Stimulated activated CD4-positive, alpha-beta T cell treated with anti-CD3 and anti-CD28 coated beads, Interleukin-4, amount 100 ng/mL, for 24 hours (primary cell): ENCODE results near the gene NR5A2.

Source experiments
- DNase-seq: peaks from one replicate; pipeline ENCODE4 v3.0.0-alpha.2; 2020

NR5A2 gene

GRCh38 chr1:200027264-200027823 is at the start of gene NR5A2:
NR5A2 (plus strand) TSS chr1:200027710; CDS start chr1:200027848, 138 bp downstream.
- no peak for DNase-seq

GRCh38 chr1:199978408-199978940 is 49.0 kb upstream of the NR5A2 start:
- DNase-seq, result no peak

GRCh38 chr1:199979071-199979470 is 48.4 kb upstream of the NR5A2 start:
- no peak for DNase-seq

GRCh38 chr1:199981584-199981983 is 45.9 kb upstream of the NR5A2 start:
- no peak for DNase-seq

- DNase-seq, result no peak
These were observed 44.9 kb upstream of the NR5A2 start for GRCh38 chr1:199982606-199983005.

GRCh38 chr1:199983531-199983930 is 44.0 kb upstream of the NR5A2 start:
- DNase-seq, result no peak

- no peak for DNase-seq
These were observed 32.3 kb upstream of the NR5A2 start for GRCh38 chr1:199995096-199995685.

- no peak for DNase-seq
These were observed 22.3 kb upstream of the NR5A2 start for GRCh38 chr1:200005165-200005564.

- no peak for DNase-seq
These were observed 20.8 kb upstream of the NR5A2 start for GRCh38 chr1:200006711-200007110.

- DNase-seq, result no peak
These were observed 11.7 kb upstream of the NR5A2 start for GRCh38 chr1:200015811-200016210.

GRCh38 chr1:200021577-200022238 is 5.8 kb upstream of the NR5A2 start:
- DNase-seq, result no peak

- no peak for DNase-seq
These were observed 5.2 kb upstream of the NR5A2 start for GRCh38 chr1:200022239-200022804.

- no peak for DNase-seq
These were observed 1.1 kb downstream of the NR5A2 start for GRCh38 chr1:200028586-200029034.

GRCh38 chr1:200029035-200029821 is 1.7 kb downstream of the NR5A2 start:
- no peak for DNase-seq

- no peak for DNase-seq
These were observed 2.3 kb downstream of the NR5A2 start for GRCh38 chr1:200029822-200030152.

GRCh38 chr1:200030791-200031190 is 3.3 kb downstream of the NR5A2 start:
- DNase-seq, result no peak

- no peak for DNase-seq
These were observed 6.2 kb downstream of the NR5A2 start for GRCh38 chr1:200033511-200034261.

GRCh38 chr1:200034262-200034557 is 6.7 kb downstream of the NR5A2 start:
- no peak for DNase-seq

GRCh38 chr1:200034761-200035396 is 7.4 kb downstream of the NR5A2 start:
- DNase-seq, result no peak

- no peak for DNase-seq
These were observed 8.0 kb downstream of the NR5A2 start for GRCh38 chr1:200035397-200035955.

GRCh38 chr1:200035956-200036618 is 8.6 kb downstream of the NR5A2 start:
- no peak for DNase-seq
